GM21576 (cell line): ENCODE data around the gene TNF.

Experiments used
- ATAC-seq: cut with Tn5 transposase; IDR thresholded peaks from one replicate; pipeline ENCODE4 v1.9.1; 2021; ENCODE audit warnings: mild to moderate bottlenecking, moderate library complexity; ENCODE audit not compliant: unreplicated experiment

Gene TNF

DNA sequence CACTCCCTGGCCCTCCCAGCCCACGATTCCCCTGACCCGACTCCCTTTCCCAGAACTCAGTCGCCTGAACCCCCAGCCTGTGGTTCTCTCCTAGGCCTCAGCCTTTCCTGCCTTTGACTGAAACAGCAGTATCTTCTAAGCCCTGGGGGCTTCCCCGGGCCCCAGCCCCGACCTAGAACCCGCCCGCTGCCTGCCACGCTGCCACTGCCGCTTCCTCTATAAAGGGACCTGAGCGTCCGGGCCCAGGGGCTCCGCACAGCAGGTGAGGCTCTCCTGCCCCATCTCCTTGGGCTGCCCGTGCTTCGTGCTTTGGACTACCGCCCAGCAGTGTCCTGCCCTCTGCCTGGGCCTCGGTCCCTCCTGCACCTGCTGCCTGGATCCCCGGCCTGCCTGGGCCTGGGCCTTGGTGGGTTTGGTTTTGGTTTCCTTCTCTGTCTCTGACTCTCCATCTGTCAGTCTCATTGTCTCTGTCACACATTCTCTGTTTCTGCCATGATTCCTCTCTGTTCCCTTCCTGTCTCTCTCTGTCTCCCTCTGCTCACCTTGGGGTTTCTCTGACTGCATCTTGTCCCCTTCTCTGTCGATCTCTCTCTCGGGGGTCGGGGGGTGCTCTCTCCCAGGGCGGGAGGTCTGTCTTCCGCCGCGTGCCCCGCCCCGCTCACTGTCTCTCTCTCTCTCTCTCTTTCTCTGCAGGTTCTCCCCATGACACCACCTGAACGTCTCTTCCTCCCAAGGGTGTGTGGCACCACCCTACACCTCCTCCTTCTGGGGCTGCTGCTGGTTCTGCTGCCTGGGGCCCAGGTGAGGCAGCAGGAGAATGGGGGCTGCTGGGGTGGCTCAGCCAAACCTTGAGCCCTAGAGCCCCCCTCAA lies 3.1 kb upstream of the TNF start, which contains the start of gene LTA:
Gene LTA (plus strand): TSS at position 249 of the 871 bp plus-strand sequence. CDS start 454 bp downstream, at position 703.
- ATAC-seq: no peak

DNA sequence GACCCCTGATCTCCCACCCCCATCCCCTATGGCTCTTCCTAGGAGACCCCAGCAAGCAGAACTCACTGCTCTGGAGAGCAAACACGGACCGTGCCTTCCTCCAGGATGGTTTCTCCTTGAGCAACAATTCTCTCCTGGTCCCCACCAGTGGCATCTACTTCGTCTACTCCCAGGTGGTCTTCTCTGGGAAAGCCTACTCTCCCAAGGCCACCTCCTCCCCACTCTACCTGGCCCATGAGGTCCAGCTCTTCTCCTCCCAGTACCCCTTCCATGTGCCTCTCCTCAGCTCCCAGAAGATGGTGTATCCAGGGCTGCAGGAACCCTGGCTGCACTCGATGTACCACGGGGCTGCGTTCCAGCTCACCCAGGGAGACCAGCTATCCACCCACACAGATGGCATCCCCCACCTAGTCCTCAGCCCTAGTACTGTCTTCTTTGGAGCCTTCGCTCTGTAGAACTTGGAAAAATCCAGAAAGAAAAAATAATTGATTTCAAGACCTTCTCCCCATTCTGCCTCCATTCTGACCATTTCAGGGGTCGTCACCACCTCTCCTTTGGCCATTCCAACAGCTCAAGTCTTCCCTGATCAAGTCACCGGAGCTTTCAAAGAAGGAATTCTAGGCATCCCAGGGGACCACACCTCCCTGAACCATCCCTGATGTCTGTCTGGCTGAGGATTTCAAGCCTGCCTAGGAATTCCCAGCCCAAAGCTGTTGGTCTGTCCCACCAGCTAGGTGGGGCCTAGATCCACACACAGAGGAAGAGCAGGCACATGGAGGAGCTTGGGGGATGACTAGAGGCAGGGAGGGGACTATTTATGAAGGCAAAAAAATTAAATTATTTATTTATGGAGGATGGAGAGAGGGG lies 1.9 kb upstream of the TNF start:
- no peak for ATAC-seq

- no peak for ATAC-seq
Measured at GRCh38 chr6:31574106-31575061, 981 bp upstream of the TNF start.

GRCh38 chr6:31575952-31576685 lies 754 bp downstream of the TNF start:
- no peak for ATAC-seq

DNA sequence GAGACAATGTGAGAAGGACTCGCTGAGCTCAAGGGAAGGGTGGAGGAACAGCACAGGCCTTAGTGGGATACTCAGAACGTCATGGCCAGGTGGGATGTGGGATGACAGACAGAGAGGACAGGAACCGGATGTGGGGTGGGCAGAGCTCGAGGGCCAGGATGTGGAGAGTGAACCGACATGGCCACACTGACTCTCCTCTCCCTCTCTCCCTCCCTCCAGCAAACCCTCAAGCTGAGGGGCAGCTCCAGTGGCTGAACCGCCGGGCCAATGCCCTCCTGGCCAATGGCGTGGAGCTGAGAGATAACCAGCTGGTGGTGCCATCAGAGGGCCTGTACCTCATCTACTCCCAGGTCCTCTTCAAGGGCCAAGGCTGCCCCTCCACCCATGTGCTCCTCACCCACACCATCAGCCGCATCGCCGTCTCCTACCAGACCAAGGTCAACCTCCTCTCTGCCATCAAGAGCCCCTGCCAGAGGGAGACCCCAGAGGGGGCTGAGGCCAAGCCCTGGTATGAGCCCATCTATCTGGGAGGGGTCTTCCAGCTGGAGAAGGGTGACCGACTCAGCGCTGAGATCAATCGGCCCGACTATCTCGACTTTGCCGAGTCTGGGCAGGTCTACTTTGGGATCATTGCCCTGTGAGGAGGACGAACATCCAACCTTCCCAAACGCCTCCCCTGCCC lies 1.7 kb downstream of the TNF start:
- ATAC-seq: no peak

DNA sequence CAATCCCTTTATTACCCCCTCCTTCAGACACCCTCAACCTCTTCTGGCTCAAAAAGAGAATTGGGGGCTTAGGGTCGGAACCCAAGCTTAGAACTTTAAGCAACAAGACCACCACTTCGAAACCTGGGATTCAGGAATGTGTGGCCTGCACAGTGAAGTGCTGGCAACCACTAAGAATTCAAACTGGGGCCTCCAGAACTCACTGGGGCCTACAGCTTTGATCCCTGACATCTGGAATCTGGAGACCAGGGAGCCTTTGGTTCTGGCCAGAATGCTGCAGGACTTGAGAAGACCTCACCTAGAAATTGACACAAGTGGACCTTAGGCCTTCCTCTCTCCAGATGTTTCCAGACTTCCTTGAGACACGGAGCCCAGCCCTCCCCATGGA lies 2.2 kb downstream of the TNF start:
- ATAC-seq: no peak

- ATAC-seq: no peak
Measured at GRCh38 chr6:31578184-31579118, 3.1 kb downstream of the TNF start.

GRCh38 chr6:31579119-31579505 lies 3.7 kb downstream of the TNF start:
- ATAC-seq: no peak

- no peak for ATAC-seq
Measured at GRCh38 chr6:31579546-31580437, 4.4 kb downstream of the TNF start.

- ATAC-seq: no peak
Measured at GRCh38 chr6:31580438-31580740, 5.0 kb downstream of the TNF start.

- ATAC-seq: peak; percentile 48
Measured at GRCh38 chr6:31580807-31581433, 5.6 kb downstream of the TNF start.

DNA sequence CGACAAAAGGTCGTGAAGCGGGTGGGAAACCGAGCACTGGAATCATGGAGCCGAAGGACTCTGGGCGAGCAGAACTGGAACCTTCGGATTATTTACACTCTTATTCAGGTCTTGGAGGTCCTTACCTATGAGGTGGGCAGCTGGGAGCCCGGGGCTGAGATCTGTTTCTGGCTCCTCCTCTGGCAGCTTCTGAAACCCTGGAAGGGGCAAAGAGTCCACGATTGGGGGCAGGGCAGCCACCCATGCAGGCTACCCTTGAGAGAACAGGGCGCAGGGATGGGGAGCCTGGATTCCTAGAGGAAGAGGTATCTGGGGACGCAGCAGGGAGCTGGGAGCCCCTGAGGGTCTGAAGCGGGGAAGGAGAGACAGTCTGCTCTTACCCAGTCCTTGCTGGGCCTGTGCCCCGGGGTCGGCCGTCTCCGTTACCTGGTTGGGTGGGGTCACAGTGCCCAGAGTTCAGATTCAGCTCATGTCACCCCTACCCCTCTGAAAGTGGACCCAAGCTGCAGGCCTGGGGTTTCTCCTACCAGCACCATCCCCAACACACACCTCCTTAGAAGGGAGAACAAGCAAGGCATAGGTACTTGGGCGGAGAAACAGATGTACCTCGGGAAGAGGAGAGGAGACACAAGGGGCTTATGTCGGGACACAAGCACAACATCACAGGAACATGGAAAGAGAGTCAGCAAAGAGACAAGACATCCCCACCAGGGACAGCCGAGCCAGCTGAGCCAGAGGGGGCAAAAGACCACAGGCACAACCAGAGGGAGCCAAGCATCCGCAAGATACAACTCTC lies 6.3 kb downstream of the TNF start:
- ATAC-seq: no peak

GRCh38 chr6:31582230-31582643 lies 6.9 kb downstream of the TNF start, which contains the start of gene LTB:
LTB (minus strand) TSS chr6:31582424; CDS start chr6:31582417, 7 bp downstream.
- no peak for ATAC-seq

DNA sequence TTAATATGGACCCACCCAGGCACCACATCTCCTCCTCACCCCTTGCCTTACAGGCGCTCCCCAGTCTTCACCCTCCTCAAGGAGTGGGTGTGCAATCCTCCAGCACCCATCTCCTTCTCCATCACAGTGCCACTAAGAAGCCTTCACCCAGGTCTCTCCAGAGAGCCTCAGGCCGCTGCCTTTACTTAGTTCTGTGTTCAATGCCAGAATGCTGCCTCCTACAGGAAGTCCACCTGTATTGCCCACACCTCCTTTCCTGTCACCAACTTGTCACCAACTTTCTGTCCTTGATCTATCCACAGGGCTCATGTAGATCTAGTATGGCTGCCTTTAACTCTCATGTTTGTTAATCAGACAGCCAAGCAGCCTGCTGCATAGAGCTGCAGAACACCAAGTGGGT lies 10.1 kb downstream of the TNF start:
- no peak for ATAC-seq

DNA sequence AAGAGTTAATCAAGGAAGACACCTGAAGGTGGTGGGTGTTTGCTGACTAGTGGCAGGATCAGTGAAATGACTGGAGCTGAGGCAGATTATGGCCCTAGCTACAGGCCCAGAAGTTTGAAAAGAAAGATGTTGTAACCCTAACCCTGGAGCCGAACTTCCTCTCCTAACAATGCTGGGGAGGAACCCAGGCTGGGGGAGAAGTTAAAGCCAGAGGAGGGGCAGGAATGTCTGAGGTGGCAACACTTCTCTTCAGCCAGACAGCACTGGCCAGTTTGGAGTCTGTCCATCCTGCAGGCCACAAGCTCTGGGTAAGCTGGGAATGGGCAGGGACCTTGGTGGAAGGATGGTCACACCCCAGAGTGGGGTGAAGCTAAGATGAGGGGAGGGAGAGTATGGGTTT lies 10.6 kb downstream of the TNF start, which contains the start of gene LST1:
Gene LST1 (plus strand): TSS at position 270 of the 400 bp plus-strand sequence. CDS start 1,023 bp downstream, outside the sequence.
- ATAC-seq: no peak
